ENCODE results near the gene MYO18B.

DNA sequence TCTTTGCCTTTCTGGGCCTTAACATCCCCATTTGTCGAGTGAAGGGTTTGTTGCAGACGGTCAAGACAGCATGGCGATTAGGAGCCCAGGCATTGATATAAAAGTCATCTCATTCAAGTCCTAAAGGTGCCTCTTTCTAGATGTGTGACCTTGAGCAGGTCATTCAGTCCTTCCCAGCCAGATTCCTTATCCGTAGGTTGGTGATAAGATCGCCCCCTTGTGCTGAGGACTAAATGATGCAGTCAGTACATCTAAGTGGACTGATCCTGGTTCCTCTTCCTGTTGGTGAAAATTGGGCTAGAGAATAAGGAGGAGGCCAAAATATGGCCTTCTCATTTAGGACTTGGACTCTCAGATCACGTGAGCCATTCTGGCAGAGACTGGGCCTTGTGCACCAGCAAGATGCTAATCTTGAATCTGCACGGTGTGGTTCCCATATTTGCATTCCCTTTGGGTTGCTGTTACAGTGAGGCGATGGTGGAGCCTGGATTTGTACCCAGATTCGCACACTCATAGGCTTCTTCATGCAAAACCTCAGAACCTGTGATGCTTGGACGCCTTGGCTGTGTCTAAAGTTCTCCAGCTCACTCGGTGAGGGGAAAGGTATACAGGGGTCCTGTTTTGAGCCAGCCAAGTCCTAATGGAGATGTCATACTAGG lies 156.8 kb downstream of the MYO18B start:
- peak; percentile 8 for TF ChIP-seq CTCF (IDR thresholded peaks at IDR 0.05; ENCODE audit: insufficient read depth, low read length)
- TF ChIP-seq POLR2AphosphoS5 (IDR thresholded peaks at IDR 0.05; ENCODE audit: low read depth) = no peak
- no peak for TF ChIP-seq REST (IDR thresholded peaks at IDR 0.05; ENCODE audit: insufficient replicate concordance, low read depth)
- no peak for TF ChIP-seq GABPA (IDR thresholded peaks at IDR 0.05; ENCODE audit: low read depth)
